ENCODE results near the gene RAB3C. TPM values are rescaled to one million over a fixed set of nuclear protein-coding genes. Genes with fewer than 3 reads are reported as not detected.
A peak's percentile ranks its signal among the peaks of the same experiment; 100 is the strongest.

Gene RAB3C
- total and polyA plus RNA-seq, 2 experiments from 2014 or later: 15.0 to 30.6 TPM

GRCh38 chr5:58731641-58732040 is 148.8 kb downstream of the RAB3C start (continued):
- TF ChIP-seq REST (IDR thresholded peaks at IDR 0.05; ENCODE audit: unreplicated experiment): no peak
- no peak for TF ChIP-seq NANOG (IDR thresholded peaks at IDR 0.05; ENCODE audit: borderline replicate concordance)
- no peak for TF ChIP-seq EZH2phosphoT487 (IDR thresholded peaks at IDR 0.05; ENCODE audit: unreplicated experiment)
- no peak for TF ChIP-seq CREB1 (CRISPR knock-in tag; IDR thresholded peaks at IDR 0.05; ENCODE audit: low read depth)

GRCh38 chr5:58735637-58736036 is 152.8 kb downstream of the RAB3C start:
- H3K4me2 ChIP-seq: no peak overlapping the region
- Mint-ChIP-seq H3K27me3 (ENCODE audit: insufficient read depth, low read depth, poor library complexity) (peaks cover 2% of the 10 kb centered on the region), H3K27ac (no peak overlapping the region; the same call in 1 of the 2 replicates), H3K9me3 (no peaks in the 10 kb centered on the region), H3K4me1 (peaks cover 15% of the 10 kb centered on the region; the same call in 2 of the 3 replicates), H3K36me3 (ENCODE audit: low read depth) (peaks cover 2% of the 10 kb centered on the region; the same call in 1 of the 3 replicates), H3K4me3 (no peak overlapping the region)
- H3K4me1 ChIP-seq (ENCODE audit: insufficient read depth): no peaks in the 10 kb centered on the region
- H3F3A ChIP-seq (replicated peaks; ENCODE audit: low read depth): no peaks in the 10 kb centered on the region
- no peaks in the 10 kb centered on the region for H3K9me2 ChIP-seq (ENCODE audit: insufficient read depth)
- no peak overlapping the region for H3K4me3 ChIP-seq
- no peak overlapping the region for H2AFZ ChIP-seq
- peak; percentile 46; the same call in 2 of the 3 replicates for ATAC-seq
- no peaks in the 10 kb centered on the region for H3K27me3 ChIP-seq (ENCODE audit: insufficient read depth)
- no peaks in the 10 kb centered on the region for H3K79me2 ChIP-seq (replicated peaks; ENCODE audit: insufficient read depth)
- no peak for DNase-seq (ENCODE audit: low spot score)
- H4K20me1 ChIP-seq (replicated peaks; ENCODE audit: insufficient read depth): no peaks in the 10 kb centered on the region
- H3K27ac ChIP-seq (ENCODE audit: low read depth): no peak overlapping the region
- H3K36me3 ChIP-seq (ENCODE audit: insufficient read depth): no peaks in the 10 kb centered on the region
- TF ChIP-seq STAT1 (IDR thresholded peaks at IDR 0.05; ENCODE audit: unreplicated experiment): no peak
- TF ChIP-seq ZNF114 (CRISPR knock-in tag; IDR thresholded peaks at IDR 0.05): no peak
- no peak for TF ChIP-seq ZNF462 (CRISPR knock-in tag; IDR thresholded peaks at IDR 0.05)
- no peak for TF ChIP-seq NANOG (IDR thresholded peaks at IDR 0.05; ENCODE audit: borderline replicate concordance)
- TF ChIP-seq CTCF (conservative IDR thresholded peaks at IDR 0.05; ENCODE audit: low read depth in 2 of 2): no peak
- TF ChIP-seq EZH2 (IDR thresholded peaks at IDR 0.05; ENCODE audit: low read depth, unreplicated experiment): no peak
- TF ChIP-seq EZH2phosphoT487 (IDR thresholded peaks at IDR 0.05; ENCODE audit: unreplicated experiment): no peak
- no peak for TF ChIP-seq ZNF331 (CRISPR knock-in tag; IDR thresholded peaks at IDR 0.05; ENCODE audit: low read depth)
- no peak for TF ChIP-seq POLR2AphosphoS5 (IDR thresholded peaks at IDR 0.05; ENCODE audit: low read depth)
